Kasumi-1 (cell line): ENCODE results near the gene POP5.
"Not testable (repeated sequence)": the region's sequence is repeated elsewhere in the genome, so short reads cannot be mapped to it uniquely, and the experiment has no call there.

Experiments
- DNase-seq, 2 experiments: peaks; one replicate each; lab custom pipeline; 2025; lab: John Stamatoyannopoulos, UW

POP5 gene, protein sequence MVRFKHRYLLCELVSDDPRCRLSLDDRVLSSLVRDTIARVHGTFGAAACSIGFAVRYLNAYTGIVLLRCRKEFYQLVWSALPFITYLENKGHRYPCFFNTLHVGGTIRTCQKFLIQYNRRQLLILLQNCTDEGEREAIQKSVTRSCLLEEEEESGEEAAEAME

DNA sequence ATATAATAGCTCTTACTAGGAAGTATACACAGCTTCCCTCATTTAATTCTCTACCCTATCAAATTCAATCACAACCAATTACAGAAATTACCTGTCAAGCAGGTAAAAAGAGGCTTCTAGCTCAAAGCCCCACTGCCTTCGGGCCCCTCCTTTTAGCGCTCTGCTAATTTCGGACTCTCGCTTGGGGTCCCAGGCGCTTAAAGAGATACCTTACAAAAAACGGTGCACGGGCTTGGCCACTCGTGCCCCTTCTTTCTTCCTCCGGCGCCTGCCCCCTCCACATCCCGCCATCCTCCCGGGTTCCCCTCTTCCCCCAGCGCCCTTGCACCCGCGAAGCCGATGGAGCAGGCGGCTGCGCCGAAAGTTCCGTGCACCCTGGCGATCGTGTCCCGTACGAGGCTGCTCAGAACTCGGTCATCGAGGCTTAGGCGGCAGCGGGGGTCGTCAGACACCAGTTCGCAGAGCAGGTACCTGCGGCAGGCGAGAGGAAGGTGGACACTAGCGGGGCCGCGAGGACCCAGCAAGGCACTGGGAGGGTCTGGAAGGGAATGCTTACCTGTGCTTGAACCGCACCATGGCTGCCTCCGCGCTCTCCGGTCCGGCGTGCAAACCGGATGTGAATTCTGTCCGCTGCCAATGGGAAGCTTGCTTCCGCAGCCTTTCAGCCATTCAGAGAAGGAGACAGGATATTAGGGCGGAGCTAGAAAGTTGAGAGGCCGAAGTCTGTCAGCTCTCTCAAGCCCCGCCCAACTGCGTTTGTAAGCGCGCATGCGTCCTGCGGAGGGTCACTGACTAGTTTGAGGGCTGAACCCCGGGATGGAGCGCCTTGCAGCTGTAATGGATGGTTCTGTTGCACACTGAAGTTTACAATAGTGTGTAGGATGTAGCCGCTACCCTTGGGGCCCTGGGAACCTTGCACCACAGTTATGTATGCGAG is at the start of gene POP5:
TSS of gene POP5 (minus strand) at position 616 of the 937 bp plus-strand sequence. CDS start at position 576, 40 bp downstream.
- DNase-seq: peak; percentile 98 to 99

DNA sequence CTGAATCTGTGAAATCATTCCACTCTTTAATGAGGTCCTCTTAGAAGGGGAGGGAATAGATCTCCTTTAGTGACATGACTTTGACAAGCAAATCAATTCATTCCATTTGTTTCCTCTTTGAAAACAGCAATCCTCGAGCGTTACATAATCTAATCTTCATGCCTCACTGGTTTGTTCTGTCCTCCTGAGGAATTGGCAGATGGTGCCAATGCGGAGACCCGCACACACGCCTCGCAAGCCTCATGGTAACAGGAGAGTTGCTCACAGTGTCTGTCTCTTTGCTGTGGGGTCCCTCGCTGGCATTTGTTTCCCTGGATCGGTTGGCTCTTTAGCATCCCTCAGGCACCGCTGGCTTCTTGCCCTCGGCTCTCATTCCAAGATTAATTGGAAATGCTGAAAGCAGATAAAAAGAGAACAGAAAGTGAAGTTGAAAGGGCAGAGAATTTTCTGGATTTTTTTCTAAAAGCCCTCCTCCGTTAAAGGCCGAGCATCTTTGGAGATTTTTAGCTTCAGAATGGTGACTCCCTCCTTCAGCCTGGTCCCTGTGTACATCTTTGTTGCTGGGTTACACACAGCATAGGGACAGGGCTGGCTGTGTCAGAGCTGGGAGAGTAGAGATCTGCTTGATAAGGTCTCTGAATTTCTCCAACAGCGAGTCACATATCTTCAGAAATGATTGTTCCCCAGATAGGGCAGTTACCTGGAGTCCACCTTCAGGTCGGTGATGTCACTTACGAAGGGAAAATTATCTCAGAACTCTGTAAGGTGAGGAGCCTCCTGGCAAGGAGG is 49.1 kb upstream of the POP5 start:
- DNase-seq: no peak

DNA sequence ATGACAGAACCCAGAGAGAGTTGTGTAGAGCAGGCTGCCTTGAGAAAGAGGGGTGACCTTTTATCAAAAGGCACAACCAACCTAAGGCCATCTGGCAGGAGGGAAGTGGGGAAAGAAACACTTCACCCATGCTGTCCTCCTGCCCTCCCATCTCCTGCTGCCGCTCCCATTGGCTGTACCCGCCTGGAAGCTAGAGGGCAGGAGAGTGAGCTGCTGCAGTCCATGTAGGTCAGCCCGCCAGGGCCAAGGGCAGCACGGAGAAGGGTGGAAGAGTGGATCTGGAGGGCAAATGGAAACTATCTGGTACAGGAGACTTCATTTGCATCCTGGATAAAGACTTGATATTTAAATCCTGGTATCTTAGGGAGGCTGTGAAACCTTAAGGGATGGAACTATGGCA is 47.7 kb upstream of the POP5 start:
- DNase-seq: no peak

DNA sequence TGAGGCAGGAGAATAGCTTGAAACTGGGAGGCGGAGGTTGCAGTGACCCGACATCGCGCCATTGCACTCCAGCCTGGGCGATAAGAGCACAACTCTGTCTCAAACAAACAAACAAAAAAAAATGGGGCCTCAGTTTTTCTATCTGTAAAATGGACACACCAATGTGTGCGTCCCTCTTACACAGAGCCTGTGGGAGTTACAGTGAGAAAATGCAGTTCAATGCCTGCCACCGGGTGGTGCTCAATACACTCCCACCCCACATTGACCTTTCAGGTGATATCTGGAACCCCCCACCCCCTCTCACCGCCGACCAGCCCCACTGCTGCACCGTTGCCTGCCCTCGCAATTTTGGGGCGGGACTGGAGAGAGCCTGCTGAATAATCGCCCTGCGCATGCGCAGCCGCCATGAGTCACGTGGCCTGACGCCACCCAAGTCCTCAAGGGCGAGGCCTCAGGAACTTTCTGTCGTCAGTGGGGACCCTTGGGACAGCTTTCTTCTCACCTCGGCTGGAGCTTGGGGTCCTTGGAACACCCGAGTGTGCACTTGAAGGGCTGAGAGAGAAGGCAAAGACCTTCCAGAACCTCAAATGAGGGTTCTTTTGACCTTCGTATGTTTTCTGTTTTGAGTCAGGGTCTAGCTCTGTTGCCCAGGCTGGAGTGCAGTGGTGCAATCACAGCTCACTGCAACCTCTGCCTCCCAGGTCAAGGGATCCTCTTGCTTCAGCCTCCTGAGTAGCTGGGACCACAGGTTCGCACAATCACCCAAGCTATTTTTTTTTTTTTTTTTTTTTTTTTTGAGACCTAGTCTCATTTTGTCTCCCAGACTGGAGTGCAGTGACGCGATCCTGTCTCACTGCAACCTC is 44.6 kb upstream of the POP5 start:
- no peak for DNase-seq

DNA sequence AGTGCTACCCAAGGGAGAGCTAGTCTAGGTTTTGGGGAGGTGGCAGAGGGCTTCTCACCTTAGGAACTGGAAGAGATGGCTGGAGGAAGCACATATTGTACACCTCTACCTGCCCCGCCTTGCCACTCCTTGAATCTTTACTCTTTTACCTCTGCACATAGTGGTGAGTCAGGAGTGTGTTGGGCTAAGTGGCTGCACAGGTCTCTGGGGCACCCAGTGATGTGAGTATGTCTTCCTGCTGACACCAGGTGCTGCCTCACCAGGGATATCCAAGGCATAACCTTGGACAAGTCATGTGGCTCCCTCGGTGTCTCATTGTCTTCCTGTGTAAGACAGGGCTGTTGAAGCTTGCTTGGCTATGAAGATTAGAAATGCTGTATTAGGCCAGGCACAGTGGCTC is 39.4 kb upstream of the POP5 start:
- DNase-seq: no peak

DNA sequence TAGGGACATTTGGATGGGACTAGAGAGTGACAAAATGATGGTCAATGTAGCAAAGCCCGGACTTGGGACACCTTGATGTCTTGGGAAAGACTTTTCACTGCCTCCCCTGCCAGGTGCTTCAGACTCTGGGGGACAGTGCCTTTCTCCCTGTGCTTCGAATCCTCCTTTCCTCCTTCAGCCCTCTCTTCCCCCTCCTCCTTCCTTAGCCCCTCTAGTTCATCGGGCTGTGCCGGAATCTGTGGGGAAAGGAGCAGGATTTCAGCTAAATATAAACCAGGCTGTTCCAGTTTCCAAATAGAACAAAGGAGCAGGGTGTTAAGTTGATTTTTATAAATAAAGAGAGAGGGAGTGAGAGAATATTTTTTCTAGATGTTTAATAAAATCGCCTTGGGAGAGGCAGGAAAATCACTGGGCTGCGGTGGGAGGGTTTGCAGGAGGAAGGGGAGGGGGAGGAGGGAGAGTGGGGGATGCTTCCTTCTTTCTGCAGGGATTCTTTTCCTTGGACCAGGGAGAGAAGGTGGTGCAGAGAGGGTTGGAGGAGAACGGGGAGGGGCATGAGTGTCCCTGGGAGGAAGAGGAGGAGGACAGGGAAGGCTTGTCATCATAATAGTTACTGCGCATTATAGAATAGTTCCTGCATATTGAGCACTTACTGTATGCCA is 37.9 kb upstream of the POP5 start:
- no peak for DNase-seq

DNA sequence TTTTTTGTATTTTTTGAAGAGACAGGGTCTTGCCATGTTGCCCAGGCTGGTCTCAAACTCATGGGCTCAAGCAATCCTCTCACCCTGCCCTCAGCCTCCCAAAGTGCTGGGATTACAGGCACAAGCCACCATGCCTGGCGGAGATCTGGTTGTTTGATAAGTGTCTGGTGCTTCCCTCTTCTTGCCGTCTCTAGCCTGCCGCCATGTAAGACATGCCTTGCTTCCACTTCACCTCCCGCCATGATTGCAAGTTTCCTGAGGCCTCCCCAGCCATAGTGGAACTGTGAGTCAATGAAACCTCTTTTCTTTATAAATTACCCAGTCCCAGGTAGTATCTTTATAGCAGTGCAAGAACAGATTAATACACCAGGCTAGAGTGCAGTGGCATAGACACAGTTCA is 36.6 kb upstream of the POP5 start:
- DNase-seq: not testable (repeated sequence)

DNA sequence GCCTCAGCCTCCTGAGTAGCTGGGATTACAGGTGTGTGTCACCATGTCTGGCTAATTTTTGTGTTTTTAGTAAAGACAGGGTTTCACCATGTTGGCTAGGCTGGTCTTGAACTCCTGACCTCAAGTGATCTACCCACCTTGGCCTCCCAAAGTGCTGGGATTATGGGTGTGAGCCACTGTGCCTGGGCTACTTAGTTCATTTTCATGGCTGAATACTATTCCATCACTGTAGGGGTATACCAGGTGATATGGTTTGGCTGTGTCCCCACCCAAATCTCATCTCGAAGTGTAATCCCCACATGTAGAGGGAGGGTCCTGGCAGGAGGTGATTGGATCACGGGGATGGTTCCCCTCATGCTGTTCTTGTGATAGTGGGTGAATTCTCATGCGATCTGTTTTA is 36.0 kb upstream of the POP5 start:
- DNase-seq: not testable (repeated sequence)

DNA sequence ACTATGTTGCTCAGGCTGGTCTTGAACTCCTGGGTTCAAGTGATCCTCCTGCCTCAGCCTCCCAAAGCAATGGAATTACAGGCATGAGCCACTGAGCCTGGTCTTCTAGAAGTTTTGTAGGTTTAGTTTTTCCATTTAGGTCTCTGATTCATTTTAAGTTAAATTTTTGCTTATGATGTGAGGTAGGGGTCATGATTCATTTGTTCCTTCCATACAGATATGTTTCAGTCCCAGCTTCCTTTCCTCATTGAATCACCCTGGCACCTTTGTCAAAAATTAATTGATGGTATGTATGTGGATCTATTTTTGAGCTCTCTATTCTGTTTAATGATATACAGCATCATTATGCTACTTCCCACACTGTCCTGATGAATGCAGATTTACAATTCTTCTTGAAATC is 33.6 kb upstream of the POP5 start:
- no peak for DNase-seq

DNA sequence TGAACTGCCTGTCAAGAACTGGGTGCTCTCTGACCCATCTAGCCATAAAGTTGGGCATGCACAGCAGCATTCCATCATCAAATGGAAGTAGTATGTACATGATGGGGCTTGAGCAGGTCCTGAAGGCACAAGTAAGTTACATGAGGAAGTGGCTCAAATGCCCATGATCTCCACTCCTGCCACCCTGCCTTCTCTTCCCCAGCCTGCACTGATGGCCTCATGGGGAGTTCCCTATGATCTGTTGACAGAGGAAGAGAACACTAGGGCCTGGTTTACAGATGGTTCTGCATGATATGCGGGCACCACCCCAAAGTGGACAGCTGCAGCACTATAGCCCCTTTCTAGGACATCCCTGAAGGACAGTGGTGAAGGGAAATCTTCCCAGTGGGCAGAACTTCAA is 30.3 kb upstream of the POP5 start:
- not testable (repeated sequence) for DNase-seq

DNA sequence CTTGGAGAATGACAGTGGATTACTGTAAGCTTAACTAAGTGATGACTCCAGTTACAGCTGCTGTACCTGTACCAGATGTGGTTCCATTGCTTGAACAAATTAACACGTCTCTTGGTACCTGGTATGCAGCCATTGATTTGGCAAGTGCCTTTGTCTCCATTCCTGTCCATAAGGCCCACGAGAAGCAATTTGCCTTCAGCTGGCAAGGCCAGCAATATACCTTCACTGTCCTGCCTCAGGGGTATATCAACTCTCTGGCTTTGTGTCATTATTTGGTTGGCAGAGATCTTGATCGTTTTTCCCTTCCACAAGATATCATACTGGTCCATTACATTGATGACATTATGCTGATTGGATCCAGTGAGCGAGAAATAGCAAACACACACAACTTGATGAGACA is 29.4 kb upstream of the POP5 start:
- no peak for DNase-seq

DNA sequence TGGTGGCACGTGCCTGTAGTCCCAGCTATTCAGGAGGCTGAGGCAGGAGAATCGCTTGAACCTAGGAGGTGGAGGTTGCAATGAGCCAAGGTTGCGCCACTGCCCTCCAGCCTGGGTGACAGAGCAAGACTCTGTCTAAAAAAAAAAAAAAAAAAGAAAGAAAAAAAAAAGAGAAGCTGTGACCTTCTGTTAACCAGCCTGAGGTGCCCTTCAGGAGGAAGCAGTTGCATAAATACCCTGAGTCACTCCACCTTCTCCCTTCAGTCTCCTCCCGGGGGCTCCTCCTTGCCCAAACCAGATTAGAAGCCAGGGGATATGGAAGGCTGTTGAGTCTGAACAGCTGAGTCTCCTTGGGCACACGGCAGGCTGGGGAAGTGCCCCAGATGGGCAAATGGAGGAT is 21.2 kb upstream of the POP5 start:
- peak; percentile 84 to 87 for DNase-seq

DNA sequence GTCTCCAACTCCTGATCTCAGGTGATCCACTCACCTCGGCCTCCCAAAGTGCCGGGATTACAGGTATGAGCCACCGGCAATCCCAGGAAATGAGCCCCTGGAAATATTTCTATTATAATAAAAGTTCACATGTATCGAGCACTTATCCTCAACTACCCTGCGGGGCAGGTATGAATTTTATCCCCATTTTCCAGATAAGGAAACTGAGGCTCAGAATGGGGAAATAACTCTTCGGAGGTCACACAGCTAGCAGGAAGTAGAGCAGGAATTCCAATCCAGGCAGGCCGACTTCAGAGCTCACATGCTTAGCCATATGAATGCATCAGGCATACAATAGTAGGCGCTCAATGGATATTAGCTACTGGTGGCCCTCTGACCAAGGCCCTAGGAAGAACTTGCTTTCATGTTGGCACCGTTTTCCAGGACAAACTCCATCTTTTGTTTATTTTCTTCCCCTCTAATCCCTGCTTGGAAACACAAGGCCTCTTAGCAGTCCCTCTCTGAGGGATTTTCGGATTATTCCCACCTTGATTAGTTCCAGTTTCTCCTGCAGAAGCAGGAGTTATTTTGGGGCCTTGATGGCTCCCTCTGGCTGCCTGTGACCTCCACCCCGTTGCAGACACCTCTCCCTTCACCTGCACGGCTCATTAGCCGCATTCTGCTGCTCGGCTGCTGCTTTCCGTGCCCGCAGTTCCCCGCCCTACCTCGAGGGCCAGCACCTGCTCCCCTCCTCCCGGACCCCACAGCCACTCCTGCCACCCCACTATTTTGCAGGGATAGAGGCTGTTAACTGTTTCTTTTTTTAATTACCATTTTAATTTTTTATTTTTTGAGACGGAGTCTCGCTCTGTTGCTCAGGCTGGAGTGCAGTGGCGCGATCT is 18.7 kb upstream of the POP5 start:
- DNase-seq: no peak

DNA sequence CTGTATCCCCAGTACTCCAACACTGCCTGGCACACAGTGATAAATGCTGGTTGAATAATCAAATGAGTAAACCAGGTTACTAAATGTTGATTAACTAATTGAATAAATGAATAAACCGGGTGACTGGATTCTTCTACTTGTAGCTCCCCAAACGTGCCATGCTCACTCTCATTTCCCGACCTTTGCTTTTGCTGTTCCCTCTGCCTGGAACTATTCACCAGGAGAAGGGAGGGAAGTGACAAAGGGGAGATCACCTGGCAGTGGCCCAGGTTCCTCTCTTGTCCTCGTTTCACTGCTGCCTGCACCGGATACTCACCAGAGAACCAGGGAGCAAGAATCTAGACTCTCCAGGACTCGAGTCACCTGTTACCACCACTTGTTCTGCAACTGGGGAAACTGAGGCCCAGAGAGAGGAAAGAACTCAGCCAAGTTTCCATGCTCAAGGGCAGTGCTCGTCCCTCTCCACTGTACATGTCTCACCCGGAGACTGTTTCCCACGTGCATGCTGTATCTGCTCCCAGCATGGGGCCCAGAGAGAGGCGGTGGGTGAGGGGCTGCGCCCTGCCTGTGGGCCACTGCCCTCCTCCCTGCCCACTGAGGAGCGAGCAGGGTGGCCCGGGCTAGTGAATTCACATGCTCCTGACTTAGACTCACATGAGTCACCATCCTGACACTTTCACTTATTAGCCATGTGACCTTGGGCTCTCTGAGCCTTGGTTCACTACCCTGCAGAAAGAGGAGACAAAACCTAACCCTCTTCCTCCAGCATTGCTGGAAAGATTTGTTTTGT is 17.7 kb upstream of the POP5 start:
- DNase-seq: peak; percentile 21 to 23

DNA sequence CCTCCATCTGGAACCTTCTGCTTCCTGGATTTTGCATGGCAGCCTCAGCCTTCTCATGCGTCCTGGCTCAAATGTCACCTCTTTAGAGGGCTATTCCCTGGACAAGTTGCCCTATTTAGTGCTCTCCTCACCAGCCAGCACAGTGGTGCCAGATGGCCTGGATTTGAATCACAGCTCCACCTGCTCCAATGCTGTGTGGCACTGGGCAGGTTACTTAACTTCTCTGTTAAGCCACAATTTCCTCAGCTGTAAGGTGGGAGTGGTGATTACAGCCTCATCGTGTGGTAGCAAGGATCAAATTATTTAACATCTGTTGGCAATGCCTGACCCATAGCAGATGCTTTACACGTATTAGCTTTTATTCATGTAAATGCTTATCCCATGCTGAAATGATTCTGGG is 16.7 kb upstream of the POP5 start:
- DNase-seq: no peak

DNA sequence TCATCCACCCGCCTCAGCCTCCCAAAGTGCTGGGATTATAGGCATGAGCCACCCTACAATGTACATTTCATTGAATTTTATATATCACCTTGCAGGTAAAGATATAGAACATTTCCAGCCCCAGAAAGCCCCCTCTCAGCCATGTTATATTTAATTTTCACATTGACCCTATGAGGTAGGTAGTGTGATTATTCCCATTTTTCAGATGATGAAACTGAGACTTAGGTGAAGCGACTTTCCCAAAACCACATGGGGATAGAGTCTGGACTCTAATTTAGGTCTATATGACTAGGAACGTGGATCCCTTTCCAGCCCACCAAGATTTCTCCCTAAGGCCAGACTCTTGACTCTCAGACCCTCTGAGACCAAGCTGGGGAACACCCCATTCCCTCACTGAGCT is 15.7 kb upstream of the POP5 start:
- DNase-seq: no peak

DNA sequence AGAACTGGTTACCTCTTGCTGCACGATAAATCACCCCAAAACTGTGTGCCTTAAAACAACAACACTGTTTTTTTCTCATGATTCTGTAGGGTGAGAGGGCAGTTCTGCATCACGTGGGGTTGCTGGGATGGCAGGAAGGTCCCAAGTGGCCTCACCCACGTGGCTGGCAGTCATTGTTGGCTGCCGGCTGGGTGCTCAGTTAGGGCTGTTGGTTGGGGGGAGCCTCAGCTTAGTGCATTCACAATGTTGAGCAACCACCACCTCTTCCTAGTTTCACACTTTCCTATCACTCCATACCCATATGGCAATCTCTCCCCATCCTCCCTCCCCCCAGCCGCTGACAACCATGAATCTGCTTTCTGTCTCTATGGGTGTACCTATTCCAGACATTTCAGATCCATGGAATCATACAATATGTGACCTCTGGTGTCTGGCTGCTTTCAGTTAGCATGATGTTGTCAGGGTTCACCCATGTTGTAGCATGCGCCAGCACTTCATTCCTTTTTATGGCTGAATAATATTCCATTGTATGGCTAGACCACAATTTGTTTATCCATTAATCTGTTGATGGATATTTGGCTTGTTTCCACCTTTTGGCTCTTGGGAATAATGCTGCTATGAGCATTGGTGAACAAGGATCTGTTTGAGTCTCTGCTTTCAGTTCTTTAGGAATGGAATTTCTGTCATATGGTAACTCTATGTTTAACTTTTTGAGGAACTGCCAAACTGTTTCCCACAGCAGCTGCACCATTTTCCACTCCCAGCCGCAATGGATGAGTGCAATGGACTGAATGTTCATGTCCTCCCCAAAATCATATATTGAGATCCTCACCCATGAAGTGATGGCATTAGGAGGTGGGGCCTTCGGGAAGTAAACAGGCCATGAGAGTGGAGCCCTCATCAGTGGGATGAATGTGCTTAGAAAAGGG is 11.2 kb upstream of the POP5 start:
- DNase-seq: no peak

DNA sequence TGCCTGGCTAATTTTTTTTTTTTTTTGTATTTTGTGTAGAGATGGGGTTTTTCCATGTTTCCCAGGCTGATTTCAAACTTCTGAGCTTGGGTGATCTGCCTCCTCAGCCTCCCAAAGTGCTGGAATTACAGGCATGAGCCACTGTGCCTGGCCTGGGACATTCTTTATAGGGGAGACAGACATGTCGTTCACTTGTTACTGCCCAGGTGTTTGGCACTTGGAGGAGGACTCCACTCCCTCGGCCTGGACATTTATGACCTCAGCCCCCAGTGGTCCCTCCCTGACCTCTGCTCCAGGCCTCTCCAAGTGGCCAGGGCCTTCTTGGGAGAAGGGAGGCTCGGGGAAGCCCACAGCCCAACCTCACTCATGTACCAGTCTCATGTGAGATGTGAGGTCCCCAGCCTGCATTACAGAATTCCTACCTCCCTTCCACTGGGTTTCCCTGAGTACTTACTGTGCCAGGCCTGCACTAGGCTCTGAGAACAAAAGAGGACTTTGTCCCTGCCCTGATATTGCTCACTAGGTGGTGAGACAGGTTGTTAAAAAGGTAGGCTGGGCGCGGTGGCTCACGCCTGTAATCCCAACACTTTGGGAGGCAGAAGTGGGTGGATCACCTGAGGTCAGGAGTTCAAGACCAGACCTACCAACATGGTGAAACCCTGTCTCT is 9.7 kb upstream of the POP5 start:
- no peak for DNase-seq
